Prostate gland (tissue), 2 donors: ENCODE data around the gene CSHL1. TPM values are rescaled to one million over a fixed set of nuclear protein-coding genes. Genes with fewer than 3 reads are reported as not detected.

Source experiments
- DNase-seq: peaks from one replicate; pipeline ENCODE4 v3.0.0-alpha.2; 2019; ENCODE audit warnings: low spot score
- H3K27ac ChIP-seq, 2 donors: fragments of 200-600 bp; sonication (generic); 2 replicates each; pipeline ENCODE4 v1.5.1; 2017 to 2019
- H3K27me3 ChIP-seq: fragments of 200-600 bp; sonication (generic); replicated peaks from 2 replicates; pipeline ENCODE4 v1.5.1; 2019; ENCODE audit not compliant: insufficient read depth
- H3K36me3 ChIP-seq, 2 donors: fragments of 200-600 bp; sonication (generic); 1 replicate in 1 of 2; 2 replicates in 1 of 2; pipeline versions ENCODE4 v1.5.1 to v1.8.1; 2017 to 2019
- H3K4me1 ChIP-seq: fragments of 200-600 bp; sonication (generic); replicated peaks from 2 replicates; pipeline ENCODE4 v1.5.1; 2019
- H3K4me3 ChIP-seq, 2 donors: fragments of 200-600 bp; sonication (generic); 2 replicates each; pipeline ENCODE4 v1.5.1; 2017 to 2019
- H3K9me3 ChIP-seq: fragments of 200-600 bp; sonication (generic); 2 replicates; pipeline ENCODE4 v1.5.1; 2017
- POLR2A ChIP-seq: fragments of 450-650 bp; IDR thresholded peaks from one replicate; pipeline ENCODE4 v1.6.1; 2016; ENCODE audit warnings: antibody characterized with exemption, mild to moderate bottlenecking
- POLR2AphosphoS5 ChIP-seq: sonication (generic); formaldehyde crosslinking; IDR thresholded peaks from one replicate; pipeline ENCODE4 v1.6.1; 2017; ENCODE audit warnings: antibody characterized with exemption
- WGBS: methylation state at CpG from one replicate; pipeline ENCODE4 v1.1.5; 2018; 5-methylcytosine and 5-hydroxymethylcytosine counted together
- intact Hi-C: fragments of 100-400 bp; cut with DNase I; formaldehyde crosslinking; loops from one replicate; pipeline ENCODE4 v1.14.2; 2022
- total RNA-seq, 2 donors: library from RNA; depleted of rRNA; stranded (reverse); fragments of >200 nt; gene quantifications; one replicate each; pipeline ENCODE4 v1.1.0, GENCODE V29; 2016
- TF ChIP-seq, protein P1 (sequence below), 4 experiments: fragments of 200-600 bp in 2 of 4; fragments of 450-650 bp in 2 of 4; sonication (generic) in 2 of 4; IDR thresholded peaks; 1 replicate in 3 of 4; 2 replicates in 1 of 4; pipeline ENCODE4 v1.5.1; 2016 to 2019; ENCODE audit warnings: antibody characterized with exemption in 4 of 4, mild to moderate bottlenecking in 2 of 4, moderate library complexity in 2 of 4

Gene CSHL1
- total RNA-seq: under 1 TPM in 1 of 2 donors, not detected in 1; 0.34 TPM

DNA sequence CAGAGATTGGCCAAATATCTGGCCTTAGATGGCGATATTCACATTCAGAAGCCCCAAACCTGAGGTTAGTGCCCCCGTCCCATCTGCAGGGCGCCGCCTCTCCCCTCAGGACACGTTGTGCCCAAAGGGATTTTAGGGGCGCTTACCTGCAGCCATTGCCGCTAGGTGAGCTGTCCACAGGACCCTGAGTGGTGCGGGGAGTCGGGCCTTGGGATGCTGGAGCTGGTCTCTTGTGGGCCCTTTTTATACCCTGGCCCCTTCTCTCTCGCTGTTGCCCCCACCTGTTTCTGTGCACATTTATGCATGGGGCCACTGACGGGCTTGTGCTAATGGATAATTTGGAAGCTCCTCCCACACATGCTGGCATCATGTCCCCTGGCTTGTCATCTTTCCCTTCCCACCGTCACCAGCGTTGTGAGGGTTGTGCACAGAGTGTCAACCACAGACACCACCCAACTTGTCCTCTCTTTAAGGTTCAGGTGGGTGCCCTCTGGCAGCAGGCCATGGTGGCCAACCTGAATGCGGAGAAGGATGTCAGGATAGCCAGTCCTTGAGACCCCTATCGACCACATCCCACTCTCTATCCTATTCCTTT is at the start of gene CSHL1:
Gene CSHL1, minus strand, starts transcription at position 218 of the 595 bp plus-strand sequence. Its CDS starts 62 bp downstream, at position 156.
- intact Hi-C loops: loop anchor here (10.0 kb wide), 1 partner anchor 374 kb away; no protein-coding TSS in a partner anchor
- Histone ChIP-seq H3K36me3 (no peaks in the 10 kb centered on the region), H3K27me3 (no peaks in the 10 kb centered on the region), H3K4me1 (no peaks in the 10 kb centered on the region), H3K4me3 (no peak within 1 kb of the TSS), H3K9me3 (no peaks in the 10 kb centered on the region), H3K27ac (no peak within 1 kb of the TSS)
- no peak for DNase-seq
- TF ChIP-seq POLR2AphosphoS5 (no peak), POLR2A (no peak)
- WGBS: 78% methylated on average over 15 of the region's 15 CpGs

DNA sequence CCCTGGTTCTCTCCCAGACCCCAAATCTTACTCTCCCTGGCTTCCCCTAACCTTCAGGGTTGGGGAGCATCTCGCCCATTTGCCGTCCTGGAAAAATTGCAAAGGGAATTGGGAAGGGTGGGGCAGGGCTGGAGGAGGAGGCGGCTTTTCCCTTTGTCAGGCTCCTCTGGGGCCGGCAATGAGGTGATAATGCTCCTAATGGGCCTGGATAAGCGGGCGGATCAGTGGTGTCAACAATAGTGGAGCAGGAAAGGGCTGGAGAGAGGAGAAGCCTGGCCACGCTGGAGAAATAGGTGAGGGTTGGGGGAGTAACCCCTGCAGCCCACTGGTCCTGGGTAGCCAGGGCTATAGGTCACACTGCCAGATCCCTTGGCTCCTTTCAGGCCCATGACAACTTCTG is 49.4 kb upstream of the CSHL1 start:
- intact Hi-C loops: no loop called here
- Histone ChIP-seq H3K27me3 (no peaks in the 10 kb centered on the region), H3K36me3 (no peaks in the 10 kb centered on the region), H3K27ac (no peak overlapping the region), H3K4me1 (no peaks in the 10 kb centered on the region), H3K9me3 (no peaks in the 10 kb centered on the region), H3K4me3 (no peak overlapping the region)
- DNase-seq: no peak
- TF ChIP-seq POLR2AphosphoS5: no peak
- TF ChIP-seq POLR2A: no peak
- TF ChIP-seq, protein P1, sequence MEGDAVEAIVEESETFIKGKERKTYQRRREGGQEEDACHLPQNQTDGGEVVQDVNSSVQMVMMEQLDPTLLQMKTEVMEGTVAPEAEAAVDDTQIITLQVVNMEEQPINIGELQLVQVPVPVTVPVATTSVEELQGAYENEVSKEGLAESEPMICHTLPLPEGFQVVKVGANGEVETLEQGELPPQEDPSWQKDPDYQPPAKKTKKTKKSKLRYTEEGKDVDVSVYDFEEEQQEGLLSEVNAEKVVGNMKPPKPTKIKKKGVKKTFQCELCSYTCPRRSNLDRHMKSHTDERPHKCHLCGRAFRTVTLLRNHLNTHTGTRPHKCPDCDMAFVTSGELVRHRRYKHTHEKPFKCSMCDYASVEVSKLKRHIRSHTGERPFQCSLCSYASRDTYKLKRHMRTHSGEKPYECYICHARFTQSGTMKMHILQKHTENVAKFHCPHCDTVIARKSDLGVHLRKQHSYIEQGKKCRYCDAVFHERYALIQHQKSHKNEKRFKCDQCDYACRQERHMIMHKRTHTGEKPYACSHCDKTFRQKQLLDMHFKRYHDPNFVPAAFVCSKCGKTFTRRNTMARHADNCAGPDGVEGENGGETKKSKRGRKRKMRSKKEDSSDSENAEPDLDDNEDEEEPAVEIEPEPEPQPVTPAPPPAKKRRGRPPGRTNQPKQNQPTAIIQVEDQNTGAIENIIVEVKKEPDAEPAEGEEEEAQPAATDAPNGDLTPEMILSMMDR (IDR thresholded peaks at IDR 0.05): no peak
- 81% methylated on average over 7 of the region's 7 CpGs for WGBS

DNA sequence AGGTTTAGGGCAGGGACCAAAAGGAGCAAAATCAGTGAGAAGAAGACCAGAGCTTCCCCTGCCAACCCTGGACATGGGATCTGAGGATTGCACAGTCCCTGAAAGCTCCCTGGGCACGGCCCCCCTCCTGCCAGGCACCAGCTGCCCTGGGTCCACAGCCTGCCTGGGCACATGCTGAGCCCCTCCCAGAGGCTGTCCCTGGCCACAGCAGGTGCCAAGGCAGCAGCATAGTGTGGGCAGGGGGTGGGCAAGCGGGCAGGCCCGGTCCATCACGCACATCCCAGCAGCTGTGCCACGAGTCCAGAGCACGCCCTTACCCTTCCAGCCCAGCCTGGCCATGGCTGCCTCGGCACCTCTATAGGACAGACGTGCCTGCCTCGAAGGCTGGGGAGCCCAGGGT is 48.9 kb upstream of the CSHL1 start:
- DNase-seq: no peak
- no peak overlapping the region for H3K4me3 ChIP-seq
- TF ChIP-seq POLR2A (no peak), POLR2AphosphoS5 (no peak)
- TF ChIP-seq, protein P1 (IDR thresholded peaks at IDR 0.05): no peak
- 79% methylated on average over 9 of the region's 9 CpGs for WGBS
- H3K27me3 ChIP-seq: no peaks in the 10 kb centered on the region
- H3K4me1 ChIP-seq: no peaks in the 10 kb centered on the region
- no peaks in the 10 kb centered on the region for H3K36me3 ChIP-seq
- no peak overlapping the region for H3K27ac ChIP-seq
- intact Hi-C loops: no loop called here
- H3K9me3 ChIP-seq: no peaks in the 10 kb centered on the region

DNA sequence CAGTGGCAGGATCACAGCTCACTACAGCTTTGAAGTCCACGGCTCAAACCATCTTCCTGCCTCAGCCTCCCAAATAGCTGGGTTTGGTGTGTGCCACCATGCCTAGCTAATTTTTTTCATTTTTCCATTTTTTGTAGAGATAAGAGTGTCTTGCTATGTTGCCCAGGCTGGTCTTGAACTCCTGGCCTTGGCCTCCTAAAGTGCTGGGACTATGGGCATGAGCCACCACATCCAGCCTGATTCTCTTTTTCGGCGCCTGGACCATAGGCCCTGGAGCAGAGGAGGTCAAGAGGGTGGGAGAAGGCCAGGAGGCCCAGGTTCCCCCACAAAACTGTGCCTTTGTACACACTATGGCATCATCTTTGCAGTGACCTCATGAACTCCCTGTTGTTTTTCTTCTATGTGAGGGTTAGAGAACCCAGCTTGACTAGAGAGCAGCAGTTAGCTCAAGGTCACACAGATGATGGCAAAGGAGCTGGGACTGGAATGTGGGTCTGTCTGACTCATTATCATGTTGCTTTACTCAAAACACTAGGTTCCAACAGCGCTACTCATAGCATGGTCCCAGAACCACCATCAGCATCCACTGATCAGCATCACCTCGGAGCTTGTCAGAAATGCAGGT is 45.4 kb upstream of the CSHL1 start:
- TF ChIP-seq, protein P1 (IDR thresholded peaks at IDR 0.05): no peak
- no peak for TF ChIP-seq POLR2A
- TF ChIP-seq POLR2AphosphoS5: no peak
- no peaks in the 10 kb centered on the region for H3K27me3 ChIP-seq
- intact Hi-C loops: no loop called here
- no peak overlapping the region for H3K4me3 ChIP-seq
- H3K9me3 ChIP-seq: no peaks in the 10 kb centered on the region
- no peak overlapping the region for H3K27ac ChIP-seq
- WGBS: 100% methylated on average over 5 of the region's 5 CpGs
- H3K36me3 ChIP-seq: no peaks in the 10 kb centered on the region
- DNase-seq: no peak
- no peaks in the 10 kb centered on the region for H3K4me1 ChIP-seq

DNA sequence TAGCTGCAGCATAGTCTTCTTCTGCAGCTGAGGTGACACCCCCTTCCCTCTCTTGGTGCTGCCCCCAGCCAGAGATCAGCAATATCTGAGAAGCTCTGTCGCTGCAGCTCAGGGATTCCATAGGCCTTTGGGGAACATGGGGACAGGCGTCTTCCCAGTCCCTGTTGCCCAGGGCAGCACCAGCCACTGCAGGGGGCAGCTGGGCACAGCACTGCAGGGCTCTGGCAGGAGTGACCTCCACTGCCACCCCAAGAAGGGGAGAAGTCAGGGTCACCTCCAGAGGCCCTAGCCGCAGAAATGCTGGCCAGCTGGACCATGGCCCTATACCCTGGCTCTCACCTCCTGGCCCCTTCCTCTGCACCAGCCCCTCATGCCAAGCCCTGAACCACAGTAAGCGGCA is 44.7 kb upstream of the CSHL1 start:
- H3K27ac ChIP-seq: no peak overlapping the region
- no peaks in the 10 kb centered on the region for H3K36me3 ChIP-seq
- DNase-seq: no peak
- no peaks in the 10 kb centered on the region for H3K27me3 ChIP-seq
- no peak overlapping the region for H3K4me3 ChIP-seq
- no peaks in the 10 kb centered on the region for H3K4me1 ChIP-seq
- TF ChIP-seq POLR2A: no peak
- H3K9me3 ChIP-seq: no peaks in the 10 kb centered on the region
- WGBS: 90% methylated on average over 4 of the region's 4 CpGs
- intact Hi-C loops: no loop called here

DNA sequence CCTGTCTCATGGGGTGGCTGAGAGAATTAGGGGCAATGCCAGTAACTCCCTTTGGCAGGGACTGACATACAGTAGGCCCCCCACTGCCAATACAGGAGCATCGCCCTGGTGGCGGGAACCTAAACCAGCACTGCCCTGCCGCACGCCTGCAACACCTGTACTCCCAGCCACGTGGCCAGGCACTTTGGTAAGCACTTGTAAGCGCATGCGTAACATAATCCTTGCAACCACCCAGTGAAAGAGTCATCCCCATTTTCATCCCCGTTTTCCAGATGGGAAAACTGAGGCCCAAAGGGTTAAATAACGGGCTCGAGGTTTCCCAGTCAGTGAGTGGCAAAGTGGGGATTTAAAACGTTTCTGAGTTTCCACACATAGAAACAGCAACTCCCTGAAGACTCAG is 44.2 kb upstream of the CSHL1 start:
- Histone ChIP-seq H3K4me1 (no peaks in the 10 kb centered on the region), H3K36me3 (no peaks in the 10 kb centered on the region), H3K4me3 (no peak overlapping the region), H3K9me3 (no peaks in the 10 kb centered on the region), H3K27ac (no peak overlapping the region), H3K27me3 (no peaks in the 10 kb centered on the region)
- DNase-seq: no peak
- intact Hi-C loops: no loop called here
- TF ChIP-seq POLR2AphosphoS5 (no peak), POLR2A (no peak)
- TF ChIP-seq, protein P1 (IDR thresholded peaks at IDR 0.05): no peak
- WGBS: 82% methylated on average over 11 of the region's 11 CpGs
